VCaP (cell line): ENCODE data around the gene EFHD2.
"Not testable (repeated sequence)": the region's sequence is repeated elsewhere in the genome, so short reads cannot be mapped to it uniquely, and the experiment has no call there.

Experiments
- H3K27ac ChIP-seq: fragments of 450-650 bp; 2 replicates; pipeline ENCODE4 v1.5.1; 2017
- CTCF ChIP-seq: fragments of 450-650 bp; conservative IDR thresholded peaks from 2 replicates; pipeline ENCODE4 v1.5.1; 2017; ENCODE audit warnings: mild to moderate bottlenecking, moderate library complexity

The EFHD2 gene

GRCh38 chr1:15383810-15384209, 25.9 kb upstream of the EFHD2 start:
- no peak for TF ChIP-seq CTCF
- H3K27ac ChIP-seq = no peak overlapping the region

GRCh38 chr1:15384301-15384901, 25.3 kb upstream of the EFHD2 start:
- TF ChIP-seq CTCF = no peak
- no peak overlapping the region for H3K27ac ChIP-seq

GRCh38 chr1:15385420-15385819, 24.3 kb upstream of the EFHD2 start:
- TF ChIP-seq CTCF = no peak
- H3K27ac ChIP-seq = no peak overlapping the region

GRCh38 chr1:15386164-15386749, 23.4 kb upstream of the EFHD2 start:
- TF ChIP-seq CTCF = no peak

GRCh38 chr1:15388201-15388880, 21.3 kb upstream of the EFHD2 start:
- TF ChIP-seq CTCF = no peak
- no peak overlapping the region for H3K27ac ChIP-seq

More at GRCh38 chr1:15386164-15386749, 23.4 kb upstream of the EFHD2 start:
- no peak overlapping the region for H3K27ac ChIP-seq

GRCh38 chr1:15389828-15390227, 19.9 kb upstream of the EFHD2 start:
- H3K27ac ChIP-seq = not testable (repeated sequence)

- TF ChIP-seq CTCF = no peak
- H3K27ac ChIP-seq = 0 out of 2 replicates have a peak overlapping the region, but pooled peaks have one; percentile 8
Observed at GRCh38 chr1:15390667-15391066, 19.0 kb upstream of the EFHD2 start.

GRCh38 chr1:15391366-15391765, 18.3 kb upstream of the EFHD2 start:
- no peak for TF ChIP-seq CTCF
- 0 out of 2 replicates have a peak overlapping the region, but pooled peaks have one; percentile 8 for H3K27ac ChIP-seq
